ENCODE results near the gene MAP2K3. TPM values are rescaled to one million over a fixed set of nuclear protein-coding genes. Genes with fewer than 3 reads are reported as not detected.

The MAP2K3 gene
- total and polyA plus RNA-seq, 2 donors (not counting 3 experiments of a cell fraction or from before 2014, with no cell fraction given), result 15.3 to 36.3 TPM

DNA sequence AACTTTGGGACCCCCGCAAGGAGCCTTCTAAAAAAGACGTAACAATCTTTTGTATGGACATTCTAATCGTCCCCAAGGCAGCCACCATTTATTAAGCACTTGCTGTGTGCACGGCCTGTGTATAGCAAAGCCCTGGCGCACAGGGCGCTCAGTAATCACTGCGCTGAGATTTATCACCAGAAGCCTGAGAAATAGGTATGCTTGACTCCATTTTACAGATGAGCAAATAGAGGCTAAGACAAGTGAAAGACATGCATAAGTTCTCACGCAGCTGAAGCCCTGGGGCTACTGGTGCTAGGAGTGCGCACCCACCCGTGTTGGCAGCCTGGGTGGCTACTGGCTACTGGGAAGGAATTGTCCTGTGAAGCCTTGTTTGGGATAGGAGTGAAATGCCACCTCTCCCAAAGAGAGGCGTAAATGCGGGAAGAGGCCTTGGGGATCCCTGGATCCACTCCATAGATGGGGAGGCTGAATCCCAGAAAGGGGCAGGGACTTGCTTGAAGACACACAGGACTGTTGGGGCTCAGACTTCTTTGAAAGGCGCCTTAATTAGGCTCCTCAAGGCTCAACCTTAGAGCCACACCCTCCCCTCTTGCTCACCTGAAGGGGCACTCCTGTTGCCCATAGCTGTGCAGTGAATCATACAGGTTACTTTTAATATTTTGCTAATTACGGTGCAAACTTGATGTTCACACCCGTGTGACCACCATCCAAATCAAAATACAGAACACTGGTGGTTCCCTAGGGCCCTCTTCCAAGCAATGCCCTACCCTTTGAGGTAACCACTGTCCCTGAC, 30.7 kb upstream of the MAP2K3 start:
- no peak for TF ChIP-seq EZH2 (IDR thresholded peaks at IDR 0.05; ENCODE audit: borderline replicate concordance, low read depth, low read length, severe bottlenecking)
- no peak for TF ChIP-seq POLR2AphosphoS5 (IDR thresholded peaks at IDR 0.05; ENCODE audit: insufficient read depth, low read depth, low read length)
- TF ChIP-seq GATA2 (IDR thresholded peaks at IDR 0.05; ENCODE audit: insufficient read depth, insufficient read length, low read depth, low read length), result no peak
- no peak for TF ChIP-seq FOS (IDR thresholded peaks at IDR 0.05; ENCODE audit: borderline replicate concordance, insufficient read depth, low read length)
- TF ChIP-seq, protein P1, sequence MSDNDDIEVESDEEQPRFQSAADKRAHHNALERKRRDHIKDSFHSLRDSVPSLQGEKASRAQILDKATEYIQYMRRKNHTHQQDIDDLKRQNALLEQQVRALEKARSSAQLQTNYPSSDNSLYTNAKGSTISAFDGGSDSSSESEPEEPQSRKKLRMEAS (IDR thresholded peaks at IDR 0.05; ENCODE audit: insufficient read depth, insufficient read length), result no peak
- no peak for TF ChIP-seq JUN (IDR thresholded peaks at IDR 0.05; ENCODE audit: borderline replicate concordance, insufficient read depth, insufficient read length, low read depth)
- no peak for TF ChIP-seq POLR2A (IDR thresholded peaks at IDR 0.05; ENCODE audit: low read depth, low read length)
- no peak for TF ChIP-seq CTCF (IDR thresholded peaks at IDR 0.05; ENCODE audit: extremely low read depth in 1 of 2, insufficient read depth in 1 of 2, low read depth in 1 of 2, low read length in 2 of 2)
- Histone ChIP-seq H3K9me1 (replicated peaks; ENCODE audit: control insufficient read depth, extremely low read depth, insufficient read depth, low read length) (no peaks in the 10 kb centered on the region), H4K20me1 (replicated peaks; ENCODE audit: control insufficient read depth, extremely low read depth, insufficient read depth, low read length) (no peaks in the 10 kb centered on the region), H3K9me3 (replicated peaks; ENCODE audit: control insufficient read depth, insufficient read depth, low read length) (no peaks in the 10 kb centered on the region), H3K4me3 (replicated peaks in 1 of 3; ENCODE audit: insufficient read depth in 1 of 3, low read depth in 1 of 3, low read length in 3 of 3) (peak overlapping the region; percentile 14 to 61 (median 40)), H3K9ac (replicated peaks; ENCODE audit: extremely low read depth, insufficient read depth, low read length) (peak overlapping the region; percentile 39), H3K36me3 (ENCODE audit: control insufficient read depth in 2 of 2, extremely low read depth in 1 of 2, insufficient read depth in 2 of 2, low read length in 2 of 2) (no peaks in the 10 kb centered on the region), H2AFZ (ENCODE audit: low read depth, low read length) (peak overlapping the region; percentile 95), H3K4me2 (ENCODE audit: insufficient read depth, low read length) (peak overlapping the region; percentile 76), H3K27me3 (ENCODE audit: control insufficient read depth in 2 of 2, insufficient read depth in 2 of 2, low read length in 2 of 2) (no peaks in the 10 kb centered on the region), H3K27ac (ENCODE audit: insufficient read depth, low read depth, low read length) (no peak overlapping the region), H3K4me1 (ENCODE audit: control insufficient read depth, extremely low read depth, insufficient read depth, low read length) (peaks cover 8% of the 10 kb centered on the region), H3K79me2 (ENCODE audit: control insufficient read depth, insufficient read depth, low read length) (no peaks in the 10 kb centered on the region)
- FAIRE-seq, result no peak
- ChIA-PET POLR2A (no interaction called here), CTCF (interaction anchor here (0.6 to 2.1 kb wide), 4 partner anchors 26 to 259 kb away, joined by 3 to 11 read pairs (median 4); no protein-coding TSS in a partner anchor)
- DNase-seq (ENCODE audit: low read depth, low spot score), result no peak
- dilution Hi-C loops (cut with MboI; ENCODE audit: extremely low pct_ligation_motif_present, low sequenced_read_pairs), result no loop called here
- intact Hi-C loops (cut with micrococcal nuclease), result loop anchor here (1.0 kb wide), 3 partner anchors 34 to 211 kb away; partner anchors contain the start of genes TMEM11 and USP22
- BruUV-seq (replicated peaks), result no TSS peak

Measured in endothelial cell of umbilical vein (primary cell).